ENCODE data around the gene SLIT3. TPM values are rescaled to one million over a fixed set of nuclear protein-coding genes. Genes with fewer than 3 reads are reported as not detected.

The SLIT3 gene
- total RNA-seq, 1 donor from 2014 or later = 0.22 TPM

DNA sequence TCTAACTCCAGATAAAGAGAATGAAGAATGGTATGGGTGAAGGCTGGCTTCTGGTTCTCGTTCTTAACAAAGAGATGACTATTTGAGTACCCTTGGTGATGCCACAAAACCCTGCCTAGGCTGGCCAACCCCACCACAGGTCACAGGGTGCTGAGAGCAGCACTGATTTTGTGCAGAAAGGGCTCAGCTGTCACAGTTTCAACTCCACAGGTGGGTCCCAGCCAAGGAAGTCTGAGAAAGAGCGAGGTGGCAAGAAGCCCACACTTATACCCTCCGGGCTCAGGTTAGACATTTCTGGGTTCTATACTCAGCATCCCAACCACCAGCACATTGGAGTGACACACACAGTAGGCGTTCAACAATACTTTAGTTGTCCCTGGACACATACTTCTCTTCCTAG, 118.1 kb downstream of the SLIT3 start:
- Mint-ChIP-seq H3K4me3 (no peak overlapping the region), H3K4me1 (peaks cover 15% of the 10 kb centered on the region), H3K9me3 (no peaks in the 10 kb centered on the region), H3K27ac (no peak overlapping the region), H3K36me3 (no peaks in the 10 kb centered on the region), H3K27me3 (ENCODE audit: insufficient read depth, low read depth) (no peaks in the 10 kb centered on the region)
- Histone ChIP-seq H3K9ac (no peak overlapping the region), H3F3A (ENCODE audit: low read depth) (no peaks in the 10 kb centered on the region), H3K4me1 (peaks cover under 1% of the 10 kb centered on the region), H3K79me2 (ENCODE audit: low read depth) (no peaks in the 10 kb centered on the region), H3K27ac (no peak overlapping the region), H3K36me3 (no peaks in the 10 kb centered on the region), H3K4me2 (no peak overlapping the region), H4K20me1 (ENCODE audit: low read depth) (no peaks in the 10 kb centered on the region), H3K9me3 (ENCODE audit: low read depth) (no peaks in the 10 kb centered on the region), H3K27me3 (no peaks in the 10 kb centered on the region), H2AFZ (replicated peaks) (no peak overlapping the region), H3K4me3 (no peak overlapping the region)
- TF ChIP-seq EZH2phosphoT487 (IDR thresholded peaks at IDR 0.05) (no peak), EZH2 (IDR thresholded peaks at IDR 0.05) (no peak)
- TF ChIP-seq, protein P1, sequence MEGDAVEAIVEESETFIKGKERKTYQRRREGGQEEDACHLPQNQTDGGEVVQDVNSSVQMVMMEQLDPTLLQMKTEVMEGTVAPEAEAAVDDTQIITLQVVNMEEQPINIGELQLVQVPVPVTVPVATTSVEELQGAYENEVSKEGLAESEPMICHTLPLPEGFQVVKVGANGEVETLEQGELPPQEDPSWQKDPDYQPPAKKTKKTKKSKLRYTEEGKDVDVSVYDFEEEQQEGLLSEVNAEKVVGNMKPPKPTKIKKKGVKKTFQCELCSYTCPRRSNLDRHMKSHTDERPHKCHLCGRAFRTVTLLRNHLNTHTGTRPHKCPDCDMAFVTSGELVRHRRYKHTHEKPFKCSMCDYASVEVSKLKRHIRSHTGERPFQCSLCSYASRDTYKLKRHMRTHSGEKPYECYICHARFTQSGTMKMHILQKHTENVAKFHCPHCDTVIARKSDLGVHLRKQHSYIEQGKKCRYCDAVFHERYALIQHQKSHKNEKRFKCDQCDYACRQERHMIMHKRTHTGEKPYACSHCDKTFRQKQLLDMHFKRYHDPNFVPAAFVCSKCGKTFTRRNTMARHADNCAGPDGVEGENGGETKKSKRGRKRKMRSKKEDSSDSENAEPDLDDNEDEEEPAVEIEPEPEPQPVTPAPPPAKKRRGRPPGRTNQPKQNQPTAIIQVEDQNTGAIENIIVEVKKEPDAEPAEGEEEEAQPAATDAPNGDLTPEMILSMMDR (IDR thresholded peaks at IDR 0.05) = no peak
- DNase-seq (ENCODE audit: low spot score) = no peak

GRCh38 chr5:169181814-169182213, 119.1 kb downstream of the SLIT3 start:
- Histone ChIP-seq H3K36me3 (no peaks in the 10 kb centered on the region), H2AFZ (replicated peaks) (no peak overlapping the region), H3K4me3 (no peak overlapping the region), H3K9ac (no peak overlapping the region), H4K20me1 (ENCODE audit: low read depth) (no peaks in the 10 kb centered on the region), H3K4me2 (no peak overlapping the region), H3K9me3 (ENCODE audit: low read depth) (no peaks in the 10 kb centered on the region), H3K27ac (no peak overlapping the region), H3K4me1 (peaks cover 9% of the 10 kb centered on the region), H3F3A (ENCODE audit: low read depth) (no peaks in the 10 kb centered on the region), H3K27me3 (no peaks in the 10 kb centered on the region), H3K79me2 (ENCODE audit: low read depth) (no peaks in the 10 kb centered on the region)
- Mint-ChIP-seq H3K4me3 (no peak overlapping the region), H3K27me3 (ENCODE audit: insufficient read depth, low read depth) (no peaks in the 10 kb centered on the region), H3K4me1 (peaks cover 20% of the 10 kb centered on the region), H3K9me3 (no peaks in the 10 kb centered on the region), H3K36me3 (no peaks in the 10 kb centered on the region), H3K27ac (no peak overlapping the region)
- DNase-seq (ENCODE audit: low spot score) = no peak
- TF ChIP-seq, protein P1 (IDR thresholded peaks at IDR 0.05) = no peak
- no peak for TF ChIP-seq EZH2 (IDR thresholded peaks at IDR 0.05)
- TF ChIP-seq EZH2phosphoT487 (IDR thresholded peaks at IDR 0.05) = no peak

GRCh38 chr5:169178754-169179153, 122.2 kb downstream of the SLIT3 start:
- Mint-ChIP-seq H3K9me3 (no peaks in the 10 kb centered on the region), H3K4me1 (peaks cover 5% of the 10 kb centered on the region), H3K4me3 (no peak overlapping the region), H3K27ac (no peak overlapping the region), H3K27me3 (ENCODE audit: insufficient read depth, low read depth) (no peaks in the 10 kb centered on the region), H3K36me3 (no peaks in the 10 kb centered on the region)
- Histone ChIP-seq H3F3A (ENCODE audit: low read depth) (no peaks in the 10 kb centered on the region), H3K4me3 (no peak overlapping the region), H3K9ac (no peak overlapping the region), H3K27me3 (no peaks in the 10 kb centered on the region), H3K36me3 (no peaks in the 10 kb centered on the region), H3K27ac (no peak overlapping the region), H2AFZ (replicated peaks) (no peak overlapping the region), H3K4me2 (no peak overlapping the region), H4K20me1 (ENCODE audit: low read depth) (no peaks in the 10 kb centered on the region), H3K4me1 (peaks cover 9% of the 10 kb centered on the region), H3K79me2 (ENCODE audit: low read depth) (no peaks in the 10 kb centered on the region), H3K9me3 (ENCODE audit: low read depth) (no peaks in the 10 kb centered on the region)
- TF ChIP-seq EZH2 (IDR thresholded peaks at IDR 0.05) = no peak
- TF ChIP-seq, protein P1 (IDR thresholded peaks at IDR 0.05) = no peak
- no peak for TF ChIP-seq EZH2phosphoT487 (IDR thresholded peaks at IDR 0.05)
- no peak for DNase-seq (ENCODE audit: low spot score)
